Stimulated activated memory B cell treated with anti-CD40 and anti-IgM and Interleukin-4, amounts not matched to agents 10 μg/mL and 1 μg/mL and 100 μg/mL, for 72 hours (primary cell): ENCODE measurements around the gene CTU2.

Experiments used
- ATAC-seq: fragments of 150-1000 bp; cut with Tn5 transposase; 2 replicates; pipeline ENCODE4 v1.10.0; 2021
- H3K27ac Mint-ChIP-seq: one replicate; pipeline ENCODE4 v1.8.0; 2022; ENCODE audit warnings: mild to moderate bottlenecking, mixed read lengths
- H3K27me3 Mint-ChIP-seq: one replicate; pipeline ENCODE4 v1.8.0; 2022; ENCODE audit warnings: mixed read lengths
- H3K36me3 Mint-ChIP-seq: one replicate; pipeline ENCODE4 v1.8.0; 2022; ENCODE audit warnings: mixed read lengths
- H3K4me1 Mint-ChIP-seq: one replicate; pipeline ENCODE4 v1.8.0; 2022; ENCODE audit warnings: mixed read lengths
- H3K4me3 Mint-ChIP-seq: one replicate; pipeline ENCODE4 v1.8.0; 2022; ENCODE audit warnings: mild to moderate bottlenecking, moderate library complexity, mixed read lengths
- H3K9me3 Mint-ChIP-seq: one replicate; pipeline ENCODE4 v1.8.0; 2022; ENCODE audit warnings: mixed read lengths

Gene CTU2

DNA sequence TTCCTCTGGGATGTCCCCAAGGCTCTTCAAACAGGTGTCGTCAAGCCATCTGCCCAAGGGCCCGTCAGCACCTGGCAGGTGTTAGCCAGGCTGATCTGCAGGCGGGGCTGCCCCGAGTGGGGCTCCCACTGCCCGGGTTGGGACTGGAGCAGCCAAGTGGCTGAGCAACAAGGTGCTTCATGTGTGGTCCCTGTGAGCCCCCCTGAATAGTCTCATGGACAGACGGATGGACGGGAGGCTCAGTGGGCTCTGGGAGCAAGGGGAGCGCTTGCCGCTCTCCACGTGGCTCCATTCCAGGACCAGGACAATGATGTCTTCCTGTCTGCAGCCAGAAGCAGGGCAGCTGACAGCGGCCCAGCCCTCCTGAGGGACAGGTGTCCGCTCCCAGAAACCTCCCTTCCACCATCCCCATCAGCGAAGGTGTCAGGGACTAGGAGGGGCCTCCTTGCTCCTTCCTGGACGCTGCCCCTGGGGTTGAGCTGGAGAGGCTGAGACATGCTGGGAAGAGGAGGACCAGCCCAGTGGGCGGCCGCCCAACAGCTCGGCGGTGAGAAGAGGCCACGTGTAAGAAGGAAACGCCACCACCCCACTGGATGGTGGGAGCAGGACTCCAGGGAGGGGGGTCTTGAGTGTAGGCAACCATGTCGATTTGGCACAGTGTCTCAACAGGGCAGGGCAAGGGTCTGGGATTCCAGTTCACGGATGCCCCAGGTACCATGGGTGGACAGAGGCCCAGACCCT, 29.6 kb upstream of the CTU2 start:
- no peaks in the 10 kb centered on the region for H3K27me3 Mint-ChIP-seq
- no peak for ATAC-seq
- H3K4me1 Mint-ChIP-seq = peaks cover 20% of the 10 kb centered on the region
- H3K27ac Mint-ChIP-seq = no peak overlapping the region
- H3K9me3 Mint-ChIP-seq = no peaks in the 10 kb centered on the region
- peaks cover 14% of the 10 kb centered on the region for H3K36me3 Mint-ChIP-seq
- no peak overlapping the region for H3K4me3 Mint-ChIP-seq

DNA sequence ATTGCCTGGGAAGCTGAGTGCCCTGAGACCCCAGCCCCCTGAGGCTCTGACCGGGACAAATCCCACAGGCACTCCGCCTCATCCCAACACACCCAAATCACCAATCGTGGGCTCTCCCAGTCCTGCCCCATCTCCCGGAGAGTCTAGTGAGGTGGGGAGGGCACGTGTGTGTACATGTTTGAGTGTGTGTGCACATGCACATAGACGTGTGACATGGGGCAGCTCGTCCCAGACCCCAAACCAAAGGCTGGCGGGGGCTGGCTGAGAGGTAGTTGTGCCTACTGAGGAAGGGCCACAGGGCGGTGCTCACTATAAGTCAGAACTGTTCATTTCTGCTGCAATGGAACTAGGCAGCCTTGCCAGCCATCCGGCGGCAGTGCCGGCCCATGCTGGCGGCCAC, 28.6 kb upstream of the CTU2 start:
- Mint-ChIP-seq H3K27ac (no peak overlapping the region), H3K27me3 (no peaks in the 10 kb centered on the region), H3K4me1 (peaks cover 31% of the 10 kb centered on the region), H3K4me3 (no peak overlapping the region), H3K9me3 (no peaks in the 10 kb centered on the region), H3K36me3 (peaks cover 14% of the 10 kb centered on the region)
- no peak for ATAC-seq

DNA sequence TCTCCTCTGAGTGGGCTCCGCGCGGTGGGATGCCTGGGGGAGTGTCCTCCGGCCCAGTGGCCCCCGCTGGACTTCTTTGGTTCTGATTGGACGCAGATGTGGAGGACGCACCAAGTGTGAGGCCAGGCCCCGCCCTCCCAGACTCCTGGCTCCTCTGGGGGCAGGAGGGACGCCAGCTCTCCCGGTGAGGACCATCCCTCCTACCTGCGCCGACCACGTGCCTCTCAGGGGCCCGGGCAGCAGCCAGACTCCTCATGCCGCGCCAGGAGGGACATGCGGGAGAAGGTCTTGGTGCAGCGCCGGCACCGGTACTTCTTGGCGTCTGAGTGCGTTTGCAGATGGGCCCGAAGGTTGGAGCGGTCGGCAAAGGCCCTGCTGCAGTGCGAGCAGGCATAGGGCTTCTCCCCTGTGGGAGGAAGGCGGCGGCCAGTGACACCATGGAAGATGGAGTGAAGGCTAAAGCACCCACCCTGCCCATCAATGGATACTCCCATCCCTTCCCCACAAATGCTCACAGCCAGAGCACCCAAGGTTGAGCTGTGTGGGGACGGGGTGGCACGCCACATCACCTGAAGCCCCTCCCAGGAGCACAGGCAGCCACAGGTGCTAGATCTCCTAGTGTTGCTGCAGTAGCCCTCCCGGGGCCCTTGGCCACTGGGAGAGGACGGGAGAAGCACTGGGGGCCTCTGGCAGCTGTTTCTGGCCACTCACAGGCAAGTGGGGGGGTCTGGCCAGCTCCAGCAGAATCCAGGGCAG, 27.9 kb upstream of the CTU2 start:
- peaks cover 10% of the 10 kb centered on the region for H3K36me3 Mint-ChIP-seq
- peaks cover 37% of the 10 kb centered on the region for H3K4me1 Mint-ChIP-seq
- no peaks in the 10 kb centered on the region for H3K9me3 Mint-ChIP-seq
- no peak overlapping the region for H3K27ac Mint-ChIP-seq
- no peak for ATAC-seq
- H3K4me3 Mint-ChIP-seq = no peak overlapping the region
- H3K27me3 Mint-ChIP-seq = no peaks in the 10 kb centered on the region

DNA sequence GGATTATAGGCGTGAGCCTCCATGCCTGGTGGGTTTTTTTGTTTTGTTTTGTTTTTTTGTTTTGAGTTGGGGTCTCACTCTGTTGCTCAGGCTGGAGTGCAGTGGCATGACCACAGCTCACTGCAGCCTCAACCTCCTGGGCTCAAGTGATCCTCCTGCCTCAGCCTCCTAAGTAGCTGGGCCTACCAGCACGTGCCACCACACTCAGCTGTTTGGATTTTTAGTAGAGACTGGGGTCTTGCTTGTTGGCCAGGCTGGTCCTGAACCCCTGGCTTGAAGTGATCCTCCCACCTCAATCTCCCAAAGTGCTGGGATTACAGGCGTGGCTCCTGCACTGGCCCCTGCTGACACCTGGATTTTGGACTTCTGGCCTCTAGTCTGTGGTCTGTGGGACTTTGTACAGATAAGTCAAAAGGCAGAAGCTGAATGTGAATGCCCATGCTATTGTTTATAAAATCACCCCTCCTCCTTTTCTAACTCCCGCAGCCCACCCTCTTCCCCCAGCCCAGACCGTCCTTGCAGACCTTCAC, 25.7 kb upstream of the CTU2 start:
- H3K9me3 Mint-ChIP-seq = no peaks in the 10 kb centered on the region
- peak overlapping the region; percentile 79 for H3K4me3 Mint-ChIP-seq
- H3K4me1 Mint-ChIP-seq = peaks cover 50% of the 10 kb centered on the region
- ATAC-seq = no peak
- H3K27ac Mint-ChIP-seq = peak overlapping the region; percentile 99
- H3K27me3 Mint-ChIP-seq = no peaks in the 10 kb centered on the region
- no peaks in the 10 kb centered on the region for H3K36me3 Mint-ChIP-seq

DNA sequence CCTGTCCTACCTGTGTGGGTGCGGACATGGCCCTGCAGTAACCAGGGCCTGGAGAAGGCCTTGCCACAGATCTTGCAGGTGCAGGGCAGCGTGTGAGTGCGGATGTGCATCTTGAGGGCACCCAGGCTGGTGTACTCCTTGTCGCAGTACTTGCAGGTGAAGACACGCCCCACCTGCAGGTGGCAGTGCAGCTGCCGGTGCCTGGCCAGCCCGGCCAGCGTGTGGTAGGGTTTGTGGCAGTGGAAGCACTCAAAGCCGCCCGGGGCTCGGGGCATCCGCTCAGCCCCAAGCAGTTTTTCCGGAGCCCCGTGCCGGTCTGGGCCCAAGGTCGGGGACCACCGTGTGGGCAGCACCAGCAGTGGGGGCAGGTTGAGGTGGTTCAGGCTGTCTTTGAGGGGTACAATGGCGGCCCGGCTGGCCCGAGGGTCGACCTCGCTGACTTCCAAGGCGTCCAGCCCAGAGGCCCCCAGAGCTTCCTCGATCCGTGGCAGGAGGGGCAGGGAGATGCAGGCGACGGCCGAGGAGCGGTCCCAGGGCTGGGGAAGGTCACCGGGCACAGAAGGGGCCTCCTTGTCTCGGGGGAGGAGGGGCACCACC, 25.1 kb upstream of the CTU2 start:
- peak; percentile 73 for ATAC-seq
- Mint-ChIP-seq H3K4me3 (peak overlapping the region; percentile 79), H3K9me3 (no peaks in the 10 kb centered on the region), H3K4me1 (peaks cover 51% of the 10 kb centered on the region), H3K36me3 (no peaks in the 10 kb centered on the region), H3K27ac (peak overlapping the region; percentile 99), H3K27me3 (no peaks in the 10 kb centered on the region)

DNA sequence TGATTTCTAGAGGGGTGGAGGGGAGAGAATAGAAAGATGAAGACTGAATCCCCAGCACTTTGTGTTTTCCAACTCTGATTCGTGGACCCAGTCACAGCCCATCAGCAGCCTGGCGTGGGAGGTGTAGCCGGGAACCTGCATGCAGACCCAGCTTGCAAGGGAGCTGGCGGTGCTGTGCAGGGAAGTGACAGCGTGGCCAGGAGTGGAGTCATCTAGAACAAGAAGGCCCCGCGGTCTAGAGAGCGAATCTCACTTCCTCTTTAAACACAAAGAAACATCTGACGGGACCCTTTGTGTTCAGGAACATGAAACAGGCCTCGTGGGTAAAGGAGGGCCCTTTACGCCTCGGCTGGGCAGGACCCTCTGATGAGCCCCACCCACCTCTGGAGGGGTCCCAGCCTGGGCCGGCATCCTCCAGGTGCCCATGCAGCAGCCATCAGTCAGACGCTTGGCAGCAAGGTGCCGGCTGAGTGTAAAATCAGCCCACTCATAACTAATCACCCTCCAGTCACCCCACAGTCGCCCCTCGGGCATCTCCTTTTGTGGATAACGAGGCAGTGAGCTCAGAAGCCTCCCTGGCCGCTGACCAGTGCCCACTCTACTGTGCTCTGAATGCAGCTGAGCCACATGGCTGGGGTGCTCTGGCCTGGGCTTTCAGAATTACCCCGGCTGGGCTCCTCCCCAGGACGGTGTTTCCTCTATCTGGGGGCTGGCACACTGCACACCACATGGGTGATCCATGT, 24.4 kb upstream of the CTU2 start:
- H3K27ac Mint-ChIP-seq = peak overlapping the region; percentile 99
- no peaks in the 10 kb centered on the region for H3K36me3 Mint-ChIP-seq
- H3K4me3 Mint-ChIP-seq = peak overlapping the region; percentile 79
- no peaks in the 10 kb centered on the region for H3K9me3 Mint-ChIP-seq
- peak; percentile 90 for ATAC-seq
- H3K4me1 Mint-ChIP-seq = peaks cover 51% of the 10 kb centered on the region
- no peaks in the 10 kb centered on the region for H3K27me3 Mint-ChIP-seq

DNA sequence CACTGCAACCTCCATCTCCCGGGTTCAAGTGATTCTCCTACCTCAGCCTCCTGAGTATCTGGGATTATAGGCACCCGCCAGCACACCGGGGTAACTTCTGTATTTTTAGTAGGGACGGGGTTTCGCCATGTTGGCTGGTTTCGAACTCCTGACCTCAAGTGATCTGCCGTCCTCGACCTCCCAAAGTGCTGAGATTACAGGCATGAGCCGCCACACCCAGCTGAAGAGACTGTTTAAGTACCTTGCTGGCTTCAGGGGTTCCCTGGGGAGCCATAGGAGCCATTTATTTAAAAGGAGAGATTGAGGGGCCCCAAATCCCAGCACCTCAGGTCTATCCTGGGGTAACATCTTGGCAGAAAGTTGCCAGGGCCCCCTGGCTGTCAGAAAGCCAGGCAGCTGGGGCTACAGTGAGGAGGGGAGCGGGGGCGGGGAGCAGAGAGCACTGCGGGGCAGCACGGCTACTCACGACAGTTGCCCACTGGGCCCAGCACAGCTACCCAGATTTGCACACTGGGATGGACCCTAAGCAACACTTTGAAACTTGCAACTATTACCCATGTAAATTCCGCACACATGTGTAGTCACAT, 21.6 kb upstream of the CTU2 start:
- peak overlapping the region; percentile 40 for H3K27ac Mint-ChIP-seq
- peaks cover 58% of the 10 kb centered on the region for H3K4me1 Mint-ChIP-seq
- H3K9me3 Mint-ChIP-seq = no peaks in the 10 kb centered on the region
- no peaks in the 10 kb centered on the region for H3K36me3 Mint-ChIP-seq
- H3K4me3 Mint-ChIP-seq = peak overlapping the region; percentile 41
- H3K27me3 Mint-ChIP-seq = no peaks in the 10 kb centered on the region
- ATAC-seq = no peak

DNA sequence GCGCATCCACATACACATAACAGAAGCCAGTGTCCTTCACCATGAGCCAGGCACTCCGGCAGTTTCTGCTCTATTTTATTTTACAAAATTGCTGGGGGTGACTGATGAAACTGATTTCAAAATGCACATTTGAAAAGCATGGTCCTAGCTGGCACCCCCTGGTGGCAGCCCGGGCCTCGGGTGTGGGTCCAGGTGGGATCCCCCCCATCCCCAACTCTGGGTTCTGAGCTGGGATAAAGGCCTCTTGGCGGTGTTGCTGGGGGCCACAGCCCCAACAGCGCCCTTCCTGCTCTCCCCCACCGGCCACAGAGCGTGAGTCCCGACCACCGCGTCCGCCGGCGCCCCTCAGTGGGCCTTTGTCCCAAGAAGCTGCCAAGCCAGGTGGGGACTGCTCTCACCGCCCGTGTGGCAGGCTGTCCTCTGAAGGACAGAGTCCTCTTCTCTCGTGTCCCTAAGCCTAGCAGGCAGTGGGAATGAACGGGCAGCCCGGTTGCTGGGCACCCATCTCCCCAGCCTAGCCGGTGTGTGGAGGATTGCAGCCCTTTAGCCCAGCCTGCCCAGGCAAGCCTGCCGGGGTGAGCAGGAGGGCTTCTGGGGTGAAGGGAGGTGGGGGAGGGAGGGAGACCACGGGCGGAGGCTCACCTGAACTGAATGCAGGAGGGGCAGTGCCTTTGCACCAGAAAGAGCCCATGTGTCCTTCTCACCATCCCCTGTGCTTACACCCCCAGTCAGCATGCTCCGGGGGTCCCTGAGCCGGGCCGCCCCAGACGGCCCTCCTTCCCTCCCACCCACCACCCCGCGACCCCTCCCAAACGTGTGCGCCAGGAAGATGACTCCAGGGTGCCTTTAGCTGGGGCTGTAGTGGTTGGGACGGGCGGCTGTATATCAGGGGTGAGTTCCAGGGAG, 20.9 kb upstream of the CTU2 start:
- peak overlapping the region; percentile 84 for H3K4me3 Mint-ChIP-seq
- no peaks in the 10 kb centered on the region for H3K36me3 Mint-ChIP-seq
- H3K27me3 Mint-ChIP-seq = no peaks in the 10 kb centered on the region
- ATAC-seq = no peak
- peaks cover 58% of the 10 kb centered on the region for H3K4me1 Mint-ChIP-seq
- H3K27ac Mint-ChIP-seq = peak overlapping the region; percentile 67
- no peaks in the 10 kb centered on the region for H3K9me3 Mint-ChIP-seq

DNA sequence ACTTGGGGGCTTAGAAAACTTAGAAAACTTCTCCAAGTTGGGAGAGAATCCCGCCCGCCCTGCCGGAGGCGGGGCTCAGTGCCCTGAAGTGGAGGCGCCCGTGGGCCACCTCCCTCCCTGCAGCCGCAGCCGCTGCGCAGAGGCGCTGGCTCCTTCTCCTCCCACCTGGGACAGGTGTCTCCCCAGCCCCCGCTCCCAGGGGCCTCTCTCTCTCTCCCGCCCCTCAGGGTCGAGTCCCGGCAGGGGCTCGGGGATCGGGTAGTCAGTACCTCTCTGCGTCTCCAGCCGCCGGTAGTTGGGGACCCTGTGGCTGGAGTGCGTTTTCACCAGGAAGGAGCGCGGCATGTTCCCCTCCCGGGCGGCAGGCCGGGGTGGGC, 20.3 kb upstream of the CTU2 start:
- peaks cover 57% of the 10 kb centered on the region for H3K4me1 Mint-ChIP-seq
- peak overlapping the region; percentile 84 for H3K4me3 Mint-ChIP-seq
- ATAC-seq = peak; percentile 34
- H3K27me3 Mint-ChIP-seq = no peaks in the 10 kb centered on the region
- H3K27ac Mint-ChIP-seq = peak overlapping the region; percentile 67
- no peaks in the 10 kb centered on the region for H3K36me3 Mint-ChIP-seq
- H3K9me3 Mint-ChIP-seq = no peaks in the 10 kb centered on the region

DNA sequence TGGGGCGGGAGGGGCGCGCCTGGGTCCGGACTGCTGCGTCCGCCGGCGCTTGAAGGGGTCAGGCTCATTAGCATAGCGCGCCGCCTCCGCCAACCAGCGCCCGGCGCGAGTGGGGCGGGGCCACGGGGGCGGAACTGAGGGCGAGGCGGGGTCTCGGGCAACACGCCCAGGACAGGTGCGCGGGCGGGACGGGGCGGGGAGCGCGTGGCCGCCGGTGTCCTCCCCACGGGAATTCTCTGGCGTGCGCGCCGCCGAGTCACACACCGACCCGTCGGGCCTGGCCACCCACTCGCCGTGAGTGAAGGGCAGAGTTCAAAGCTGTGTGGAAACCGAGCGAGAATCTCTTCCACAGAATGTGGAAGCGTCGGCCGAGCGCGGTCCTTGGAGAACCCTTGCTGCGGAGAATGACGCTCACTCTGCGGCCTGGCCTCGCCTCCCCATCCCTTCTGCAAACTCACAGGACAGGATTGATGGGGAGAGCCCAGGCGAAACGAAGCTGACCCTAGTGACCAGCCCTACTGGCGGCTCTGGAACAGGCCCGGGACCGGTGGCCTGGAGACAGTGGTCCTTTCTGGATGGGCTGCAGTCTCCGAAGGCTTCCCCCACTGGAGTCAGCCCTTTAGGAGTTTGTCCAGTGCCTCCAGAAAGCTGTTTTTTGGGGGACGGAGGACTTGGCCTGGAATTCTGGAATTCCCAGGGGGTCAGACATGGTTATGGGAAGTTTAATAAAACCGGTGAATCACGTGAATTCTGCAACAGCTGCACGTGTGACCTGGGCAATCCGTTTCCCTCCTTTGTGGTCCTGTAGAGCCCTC, 19.7 kb upstream of the CTU2 start, which contains the start of gene SNAI3:
TSS of gene SNAI3 (minus strand) at position 69 of the 815 bp plus-strand sequence. CDS start 101 bp downstream, outside the sequence.
- ATAC-seq = peak; percentile 84
- H3K9me3 Mint-ChIP-seq = no peaks in the 10 kb centered on the region
- peak within 1 kb of the TSS; percentile 84 for H3K4me3 Mint-ChIP-seq
- no peaks in the 10 kb centered on the region for H3K36me3 Mint-ChIP-seq
- H3K4me1 Mint-ChIP-seq = peaks cover 57% of the 10 kb centered on the region
- peak within 1 kb of the TSS; percentile 67 for H3K27ac Mint-ChIP-seq
- H3K27me3 Mint-ChIP-seq = no peaks in the 10 kb centered on the region

DNA sequence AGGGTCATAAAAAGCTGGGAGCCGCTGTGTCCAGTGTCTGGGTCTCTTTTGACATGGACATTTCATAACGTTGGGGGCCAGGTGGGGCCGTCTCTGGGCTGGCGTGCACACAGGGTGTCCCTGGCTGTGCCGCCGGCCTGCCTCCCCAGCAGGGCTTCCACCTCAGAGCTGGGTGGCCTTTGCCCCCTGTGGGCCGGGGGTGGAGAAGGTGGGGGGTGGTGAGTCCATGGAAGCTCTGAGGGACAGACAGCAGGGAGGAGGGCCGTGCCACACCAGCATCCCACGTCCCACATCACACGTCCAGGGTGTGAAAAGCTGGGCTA, 19.1 kb upstream of the CTU2 start:
- no peaks in the 10 kb centered on the region for H3K27me3 Mint-ChIP-seq
- no peaks in the 10 kb centered on the region for H3K36me3 Mint-ChIP-seq
- no peak for ATAC-seq
- H3K4me3 Mint-ChIP-seq = no peak overlapping the region
- H3K27ac Mint-ChIP-seq = no peak overlapping the region
- H3K9me3 Mint-ChIP-seq = no peaks in the 10 kb centered on the region
- peaks cover 57% of the 10 kb centered on the region for H3K4me1 Mint-ChIP-seq

DNA sequence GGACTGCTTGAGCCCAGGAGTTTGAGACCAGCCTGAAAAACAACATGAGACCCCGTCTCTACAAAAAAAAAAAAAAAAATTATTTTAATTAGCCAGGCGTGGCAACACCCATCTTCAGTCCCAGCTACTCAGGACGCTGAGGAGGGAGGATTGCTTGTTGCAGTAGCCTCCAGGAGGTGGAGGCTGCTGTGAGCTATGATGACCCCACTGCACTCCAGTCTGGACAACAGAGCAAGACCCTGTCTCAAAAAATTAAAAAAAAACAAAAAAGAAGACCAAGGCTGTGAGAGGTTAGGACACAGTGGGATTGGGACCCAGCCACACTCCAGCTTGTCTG, 18.7 kb upstream of the CTU2 start:
- Mint-ChIP-seq H3K4me1 (peaks cover 57% of the 10 kb centered on the region), H3K9me3 (no peaks in the 10 kb centered on the region), H3K27ac (no peak overlapping the region), H3K36me3 (no peaks in the 10 kb centered on the region), H3K27me3 (no peaks in the 10 kb centered on the region), H3K4me3 (no peak overlapping the region)
- no peak for ATAC-seq

DNA sequence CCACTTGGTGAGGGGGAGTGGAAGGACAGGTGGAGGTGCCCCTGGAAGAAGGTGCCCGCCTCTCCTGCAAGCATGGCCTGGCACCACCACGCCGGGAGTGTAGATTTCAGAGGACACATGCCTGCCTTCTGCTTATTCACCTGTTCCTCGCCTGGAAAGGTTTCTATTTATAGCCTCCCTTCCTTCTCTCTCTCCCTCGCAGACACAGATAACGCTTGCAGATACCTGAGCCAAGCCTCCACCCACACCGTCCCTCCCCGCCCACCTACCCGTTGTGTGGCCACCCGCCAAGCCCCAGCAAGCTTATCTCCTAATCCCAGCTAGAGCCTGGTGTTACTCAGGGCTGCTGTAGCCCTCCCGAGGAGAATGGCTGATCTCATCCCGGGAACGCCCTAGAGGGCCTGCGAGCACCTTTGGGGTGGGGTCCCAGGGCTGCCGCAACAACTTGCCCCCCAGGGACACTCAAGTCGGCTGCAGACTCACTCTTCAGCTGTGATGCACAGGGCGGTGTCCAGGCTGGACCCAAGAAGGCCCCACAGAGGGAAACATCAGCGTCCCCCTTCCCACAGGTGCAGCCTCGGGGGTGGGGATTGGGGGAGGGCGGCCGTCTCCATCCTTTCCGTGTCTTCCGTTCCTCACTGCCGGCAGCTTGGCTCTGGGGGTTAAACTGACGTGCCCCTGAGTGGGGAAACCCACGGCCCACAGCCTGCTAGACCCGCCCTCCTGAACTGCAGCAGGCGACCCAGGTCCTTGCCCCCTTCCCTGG, 18.1 kb upstream of the CTU2 start:
- Mint-ChIP-seq H3K27ac (no peak overlapping the region), H3K36me3 (no peaks in the 10 kb centered on the region), H3K27me3 (no peaks in the 10 kb centered on the region), H3K4me3 (no peak overlapping the region), H3K4me1 (peaks cover 56% of the 10 kb centered on the region), H3K9me3 (no peaks in the 10 kb centered on the region)
- no peak for ATAC-seq
